ENCODE data around the gene LTO1. TPM values are rescaled to one million over a fixed set of nuclear protein-coding genes. Genes with fewer than 3 reads are reported as not detected.

Gene LTO1
- total and polyA plus RNA-seq, 2 of the 13 experiments (the other 11 are each of a cell fraction or from before 2014, with no cell fraction given) = 11.8 to 15.0 TPM

- Histone ChIP-seq H3K27me3 (ENCODE audit: control insufficient read depth in 1 of 2, insufficient read depth in 2 of 2, low read length in 2 of 2) (peaks cover 0 to 6% of the 10 kb centered on the region in 2 experiments; a peak in 1 of 5 replicates), H3K79me2 (ENCODE audit: insufficient read depth, low read length) (no peaks in the 10 kb centered on the region), H3K36me3 (replicated peaks in 1 of 2; ENCODE audit: control insufficient read depth in 1 of 2, insufficient read depth in 2 of 2, low read length in 2 of 2) (no peaks in the 10 kb centered on the region), H2AFZ (ENCODE audit: low read length) (no peak overlapping the region), H3K4me2 (ENCODE audit: low read depth, low read length) (no peak overlapping the region), H3K4me3 (replicated peaks in 1 of 3; ENCODE audit: insufficient read depth in 1 of 3, low read depth in 2 of 3, low read length in 3 of 3) (no peak overlapping the region), H3K9me3 (ENCODE audit: low read length) (no peaks in the 10 kb centered on the region), H3K27ac (ENCODE audit: extremely low read length, insufficient read depth, low read length) (no peak overlapping the region), H4K20me1 (ENCODE audit: insufficient read depth, low read length) (no peaks in the 10 kb centered on the region), H3K4me1 (ENCODE audit: insufficient read depth, low read length) (peaks cover 29% of the 10 kb centered on the region), H3K9ac (ENCODE audit: insufficient read depth, low read depth, low read length) (no peak overlapping the region)
- BruUV-seq (replicated peaks) = no TSS peak
- no peak for FAIRE-seq
- DNase-seq (ENCODE audit: low spot score) = no peak
- 27% methylated on average over 2 of the region's 2 CpGs for WGBS (ENCODE audit: low lambda C conversion rate)
- ChIA-PET POLR2A (interaction anchor here (1.3 kb wide), 1 partner anchor 18 kb away, joined by 5 read pairs; no protein-coding TSS in a partner anchor), CTCF (ENCODE audit: low intra/inter-chr PET ratio, low total read pairs) (no interaction called here)
- intact Hi-C loops (cut with micrococcal nuclease; ENCODE audit: unreplicated experiment) = no loop called here
- in situ Hi-C loops (cut with HindIII; ENCODE audit: extremely low pct_ligation_motif_present, low pct_unique_long_range_greater_than_20kb) = no loop called here
- ATAC-seq = no peak
- no peak for TF ChIP-seq MEF2D (CRISPR knock-in tag; IDR thresholded peaks at IDR 0.05)
- TF ChIP-seq PAWR (CRISPR knock-in tag; IDR thresholded peaks at IDR 0.05; ENCODE audit: borderline replicate concordance) = no peak
- TF ChIP-seq RARG (CRISPR knock-in tag; IDR thresholded peaks at IDR 0.05; ENCODE audit: low read depth) = no peak
- no peak for TF ChIP-seq CEBPZ (IDR thresholded peaks at IDR 0.05; ENCODE audit: low read length)
- TF ChIP-seq ZSCAN9 (CRISPR knock-in tag; IDR thresholded peaks at IDR 0.05; ENCODE audit: borderline replicate concordance) = no peak
- TF ChIP-seq MAFK (conservative IDR thresholded peaks at IDR 0.05 in 1 of 2, IDR thresholded peaks at IDR 0.05 in 1 of 2; ENCODE audit: low read length in 2 of 2) = no peak
- TF ChIP-seq ISX (CRISPR knock-in tag; conservative IDR thresholded peaks at IDR 0.05) = no peak
- no peak for TF ChIP-seq DMTF1 (CRISPR knock-in tag; IDR thresholded peaks at IDR 0.05)
- TF ChIP-seq ZBTB7A (CRISPR knock-in tag; IDR thresholded peaks at IDR 0.05) = no peak
- TF ChIP-seq BATF2 (CRISPR knock-in tag; IDR thresholded peaks at IDR 0.05) = no peak
- TF ChIP-seq PHF20 (CRISPR knock-in tag; IDR thresholded peaks at IDR 0.05) = no peak
- TF ChIP-seq ELF4 (CRISPR knock-in tag; IDR thresholded peaks at IDR 0.05; ENCODE audit: borderline replicate concordance) = no peak
- no peak for TF ChIP-seq SCMH1 (CRISPR knock-in tag; IDR thresholded peaks at IDR 0.05; ENCODE audit: borderline replicate concordance)
- no peak for TF ChIP-seq IKZF4 (CRISPR knock-in tag; IDR thresholded peaks at IDR 0.05; ENCODE audit: borderline replicate concordance, low read depth, not compliant biosample characterization)
- TF ChIP-seq MLXIP (CRISPR knock-in tag; IDR thresholded peaks at IDR 0.05; ENCODE audit: borderline replicate concordance) = no peak
These were observed 54.4 kb downstream of the LTO1 start for GRCh38 chr11:69620683-69621290.

Data from HepG2 (cell line).